ENCODE results near the gene DOCK1.

The DOCK1 gene

GRCh38 chr10:127386606-127387327, 481.5 kb downstream of the DOCK1 start:
- no peaks in the 10 kb centered on the region for H3K9me3 Mint-ChIP-seq
- H3K4me1 Mint-ChIP-seq = peaks cover 6% of the 10 kb centered on the region
- DNase-seq = peak; percentile 8
- TF ChIP-seq, protein P1, sequence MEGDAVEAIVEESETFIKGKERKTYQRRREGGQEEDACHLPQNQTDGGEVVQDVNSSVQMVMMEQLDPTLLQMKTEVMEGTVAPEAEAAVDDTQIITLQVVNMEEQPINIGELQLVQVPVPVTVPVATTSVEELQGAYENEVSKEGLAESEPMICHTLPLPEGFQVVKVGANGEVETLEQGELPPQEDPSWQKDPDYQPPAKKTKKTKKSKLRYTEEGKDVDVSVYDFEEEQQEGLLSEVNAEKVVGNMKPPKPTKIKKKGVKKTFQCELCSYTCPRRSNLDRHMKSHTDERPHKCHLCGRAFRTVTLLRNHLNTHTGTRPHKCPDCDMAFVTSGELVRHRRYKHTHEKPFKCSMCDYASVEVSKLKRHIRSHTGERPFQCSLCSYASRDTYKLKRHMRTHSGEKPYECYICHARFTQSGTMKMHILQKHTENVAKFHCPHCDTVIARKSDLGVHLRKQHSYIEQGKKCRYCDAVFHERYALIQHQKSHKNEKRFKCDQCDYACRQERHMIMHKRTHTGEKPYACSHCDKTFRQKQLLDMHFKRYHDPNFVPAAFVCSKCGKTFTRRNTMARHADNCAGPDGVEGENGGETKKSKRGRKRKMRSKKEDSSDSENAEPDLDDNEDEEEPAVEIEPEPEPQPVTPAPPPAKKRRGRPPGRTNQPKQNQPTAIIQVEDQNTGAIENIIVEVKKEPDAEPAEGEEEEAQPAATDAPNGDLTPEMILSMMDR (IDR thresholded peaks at IDR 0.05) = no peak
- peaks cover 4% of the 10 kb centered on the region for H3K27me3 Mint-ChIP-seq (ENCODE audit: low read depth, poor library complexity)
- H3K27ac Mint-ChIP-seq = no peak overlapping the region
- no peak overlapping the region for H3K4me3 Mint-ChIP-seq
- peaks cover 40% of the 10 kb centered on the region for H3K36me3 Mint-ChIP-seq (ENCODE audit: low read depth)

- Mint-ChIP-seq H3K36me3 (ENCODE audit: low read depth) (peaks cover 34% of the 10 kb centered on the region), H3K4me1 (peaks cover 6% of the 10 kb centered on the region), H3K9me3 (no peaks in the 10 kb centered on the region), H3K4me3 (no peak overlapping the region), H3K27me3 (ENCODE audit: low read depth, poor library complexity) (peaks cover 2% of the 10 kb centered on the region), H3K27ac (peak overlapping the region; percentile 73)
- DNase-seq = no peak
- TF ChIP-seq, protein P1 (IDR thresholded peaks at IDR 0.05) = no peak
Observed at GRCh38 chr10:127391875-127392274, 486.6 kb downstream of the DOCK1 start.

DNA sequence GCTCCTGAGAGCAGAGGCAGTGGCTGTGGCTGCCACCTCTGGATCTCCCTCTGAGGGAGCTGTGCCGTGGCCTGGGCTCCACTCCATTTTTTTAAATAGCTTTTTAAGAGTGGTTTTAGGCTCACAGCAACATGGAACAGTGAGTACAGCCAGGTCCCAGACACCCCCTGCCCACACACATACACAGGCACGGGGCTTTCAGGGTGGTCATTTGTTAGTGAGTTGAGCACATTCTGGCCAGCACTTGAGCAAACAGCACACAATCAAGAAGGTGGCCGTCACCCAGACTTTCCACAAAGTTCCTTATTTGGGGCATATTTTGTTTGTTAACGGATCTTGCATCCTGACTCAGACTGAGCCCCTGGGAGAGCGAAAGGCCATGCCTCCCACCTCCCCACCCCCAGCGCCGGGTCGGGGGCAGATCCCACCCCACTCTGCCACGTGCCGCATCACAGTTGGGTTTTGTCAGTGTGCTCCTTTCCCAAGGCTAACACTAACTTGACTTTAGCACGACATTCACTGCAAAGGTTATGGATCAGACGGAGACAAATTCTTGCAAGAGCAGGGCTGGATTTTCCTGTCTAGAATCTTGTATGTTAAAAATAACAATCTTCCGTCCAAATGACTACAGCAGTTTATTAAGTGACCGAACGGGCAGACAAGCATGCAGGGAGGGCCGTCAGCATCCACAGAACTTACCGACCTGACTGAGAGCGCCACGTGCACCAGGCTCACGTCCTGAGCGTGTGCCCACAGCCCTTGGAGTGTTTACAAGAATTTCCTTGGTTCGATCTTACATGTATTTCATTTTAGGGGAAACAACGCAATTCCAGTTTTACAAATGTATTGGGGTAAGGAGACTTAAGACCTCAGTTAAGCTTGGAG, 487.4 kb downstream of the DOCK1 start:
- peaks cover 30% of the 10 kb centered on the region for H3K36me3 Mint-ChIP-seq (ENCODE audit: low read depth)
- H3K27me3 Mint-ChIP-seq (ENCODE audit: low read depth, poor library complexity) = no peaks in the 10 kb centered on the region
- H3K27ac Mint-ChIP-seq = no peak overlapping the region
- TF ChIP-seq, protein P1 (IDR thresholded peaks at IDR 0.05) = no peak
- no peak for DNase-seq
- H3K4me1 Mint-ChIP-seq = peaks cover under 1% of the 10 kb centered on the region
- H3K4me3 Mint-ChIP-seq = no peak overlapping the region
- H3K9me3 Mint-ChIP-seq = no peaks in the 10 kb centered on the region

DNA sequence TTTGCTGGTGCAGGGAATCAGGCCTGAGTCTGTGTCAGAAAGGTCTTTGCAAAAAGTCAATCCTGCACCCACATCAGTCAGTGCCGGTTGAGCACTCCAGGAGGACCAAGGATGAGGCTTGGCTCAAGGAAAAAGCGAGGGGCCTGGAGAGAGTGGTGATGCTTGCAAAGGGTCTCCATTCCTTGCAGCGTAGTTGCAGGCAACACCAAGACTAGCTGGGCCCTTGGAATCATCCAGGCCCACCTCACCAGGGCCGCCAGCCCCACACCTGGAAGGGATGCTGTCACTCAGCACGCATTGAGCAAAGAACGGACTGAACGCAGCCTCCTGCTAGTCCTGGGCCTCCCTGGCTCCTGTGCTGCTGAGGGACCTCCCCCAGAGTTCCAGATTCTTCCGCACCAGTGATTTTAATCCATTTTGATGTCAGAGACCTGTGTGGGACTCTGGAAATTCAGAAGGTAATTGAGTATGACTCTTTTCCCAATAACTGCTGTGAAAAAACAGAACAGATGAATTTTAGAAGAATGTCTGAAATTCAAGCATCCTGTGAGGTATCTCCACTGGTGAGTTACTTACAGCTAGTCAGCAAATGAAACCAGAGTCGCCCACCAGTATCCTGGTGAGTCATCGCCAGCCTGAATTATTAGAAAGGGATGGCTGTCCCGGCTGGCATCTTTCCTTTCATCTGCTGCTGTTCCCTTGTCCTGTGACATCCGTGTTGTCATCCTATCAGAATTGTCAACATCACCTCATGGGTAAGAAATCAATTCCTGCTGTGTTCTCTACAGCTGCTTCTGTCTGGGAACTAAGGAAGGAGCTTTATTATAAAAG, 493.1 kb downstream of the DOCK1 start:
- no peak overlapping the region for H3K4me3 Mint-ChIP-seq
- peaks cover 11% of the 10 kb centered on the region for H3K36me3 Mint-ChIP-seq (ENCODE audit: low read depth)
- H3K4me1 Mint-ChIP-seq = no peaks in the 10 kb centered on the region
- H3K27ac Mint-ChIP-seq = no peak overlapping the region
- peaks cover 3% of the 10 kb centered on the region for H3K9me3 Mint-ChIP-seq
- TF ChIP-seq, protein P1 (IDR thresholded peaks at IDR 0.05) = no peak
- H3K27me3 Mint-ChIP-seq (ENCODE audit: low read depth, poor library complexity) = no peaks in the 10 kb centered on the region
- DNase-seq = no peak

GRCh38 chr10:127398971-127399365, 493.7 kb downstream of the DOCK1 start:
- Mint-ChIP-seq H3K36me3 (ENCODE audit: low read depth) (peaks cover 11% of the 10 kb centered on the region), H3K4me1 (no peaks in the 10 kb centered on the region), H3K27ac (no peak overlapping the region), H3K9me3 (peaks cover 3% of the 10 kb centered on the region), H3K4me3 (no peak overlapping the region), H3K27me3 (ENCODE audit: low read depth, poor library complexity) (no peaks in the 10 kb centered on the region)
- no peak for DNase-seq
- TF ChIP-seq, protein P1 (IDR thresholded peaks at IDR 0.05) = no peak

All from nephron progenitor cell (in vitro differentiated cells).